Neutrophil (primary cell): Measurements from ENCODE around the gene SKOR1.
A peak's percentile ranks its signal among the peaks of the same experiment; 100 is the strongest.

ENCODE experiments used
- H3K27ac ChIP-seq: fragments of 200-600 bp; sonication (generic); 2 replicates; pipeline ENCODE4 v1.5.1; 2016; ENCODE audit warnings: mild to moderate bottlenecking, moderate library complexity
- H3K27me3 ChIP-seq: fragments of 200-600 bp; sonication (generic); 2 replicates; pipeline ENCODE4 v1.6.0; 2016; ENCODE audit warnings: mild to moderate bottlenecking
- H3K36me3 ChIP-seq: fragments of 200-600 bp; sonication (generic); 2 replicates; pipeline ENCODE4 v1.5.1; 2017
- H3K4me1 ChIP-seq, 2 experiments: fragments of 200-600 bp in 1 of 2; sonication (generic) in 1 of 2; 1 replicate in 1 of 2; 2 replicates in 1 of 2; pipeline versions ENCODE4 v1.5.1 to v1.6.1; 2013 to 2016; ENCODE audit warnings: low read depth in 1 of 2, low read length in 1 of 2, mild to moderate bottlenecking in 1 of 2, moderate library complexity in 1 of 2; ENCODE audit not compliant: control insufficient read depth in 1 of 2, insufficient read depth in 1 of 2
- H3K4me3 ChIP-seq, 2 experiments: fragments of 200-600 bp in 1 of 2; sonication (generic) in 1 of 2; 1 replicate in 1 of 2; 2 replicates in 1 of 2; pipeline ENCODE4 v1.5.1; 2013 to 2016; ENCODE audit warnings: low read depth in 1 of 2, low read length in 1 of 2, mild to moderate bottlenecking in 1 of 2, moderate library complexity in 1 of 2
- H3K9me3 ChIP-seq: fragments of 200-600 bp; sonication (generic); 2 replicates; pipeline ENCODE4 v1.5.1; 2016
- CTCF ChIP-seq: fragments of 200-600 bp; sonication (generic); IDR thresholded peaks from 2 replicates; pipeline ENCODE4 v1.5.1; 2016; ENCODE audit warnings: antibody characterized with exemption

Gene SKOR1

DNA sequence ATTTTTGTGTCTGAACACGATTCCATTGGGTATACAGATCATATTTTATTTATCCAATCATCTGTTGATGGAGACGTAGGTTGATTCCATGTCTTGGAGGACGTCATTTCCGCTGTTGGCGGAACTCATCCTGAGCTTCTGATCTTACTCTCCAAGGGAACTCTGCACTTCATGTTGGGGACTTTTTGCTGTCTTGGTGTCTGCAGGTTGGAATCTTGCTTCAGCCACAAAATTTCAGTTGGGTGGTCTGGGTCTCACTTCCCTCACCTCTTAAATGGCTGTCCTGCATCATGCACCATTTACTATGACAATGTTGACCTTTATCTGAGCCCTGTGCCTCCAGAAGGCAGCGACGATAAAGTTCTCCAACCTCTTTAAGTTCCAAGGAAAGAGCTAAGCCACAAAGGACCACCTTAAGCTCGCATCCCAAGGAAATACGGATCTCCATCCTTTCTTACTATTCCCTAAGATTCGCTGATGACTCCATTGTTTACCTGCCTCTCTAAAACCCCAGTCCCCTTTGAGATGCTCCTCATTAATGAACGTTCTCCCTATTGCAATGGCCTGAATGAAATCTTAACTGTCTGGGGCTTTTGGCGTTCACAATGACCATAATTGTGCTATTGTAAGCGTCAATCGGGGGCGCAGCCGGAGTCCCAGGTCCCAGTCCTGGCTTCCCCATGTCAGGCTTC lies 37.6 kb downstream of the SKOR1 start:
- no peaks in the 10 kb centered on the region for H3K27me3 ChIP-seq
- peaks cover 9 to 10% of the 10 kb centered on the region in 2 experiments for H3K4me1 ChIP-seq
- no peak overlapping the region for H3K27ac ChIP-seq
- TF ChIP-seq CTCF: no peak
- no peaks in the 10 kb centered on the region for H3K36me3 ChIP-seq
- H3K9me3 ChIP-seq: no peaks in the 10 kb centered on the region
- H3K4me3 ChIP-seq: peak overlapping the region in 1 of 2 experiments; percentile 56

GRCh38 chr15:67863442-67863987 lies 38.2 kb downstream of the SKOR1 start:
- no peaks in the 10 kb centered on the region for H3K27me3 ChIP-seq
- no peaks in the 10 kb centered on the region for H3K9me3 ChIP-seq
- TF ChIP-seq CTCF: peak; percentile 91
- no peak overlapping the region for H3K27ac ChIP-seq
- H3K4me3 ChIP-seq: peak overlapping the region; percentile 13 to 56
- H3K4me1 ChIP-seq: peaks cover 9 to 10% of the 10 kb centered on the region in 2 experiments
- H3K36me3 ChIP-seq: no peaks in the 10 kb centered on the region

DNA sequence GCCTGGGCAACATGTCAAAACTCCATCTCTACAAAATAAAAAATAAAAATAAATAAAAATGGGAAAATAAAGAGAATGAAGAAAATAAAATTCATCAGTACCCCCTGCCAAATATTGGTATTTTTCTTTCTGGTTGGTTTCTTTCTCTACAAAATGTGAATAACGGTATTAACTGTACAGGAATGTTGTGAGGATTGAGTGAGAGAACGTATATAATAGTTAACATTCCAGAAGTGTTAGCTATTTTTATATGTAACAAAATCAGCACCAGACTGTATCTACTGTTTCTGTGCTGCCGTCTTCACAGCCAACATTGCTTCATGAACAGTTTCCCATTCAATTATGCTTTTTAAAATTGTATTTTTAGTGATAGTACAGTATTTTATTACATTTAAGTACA lies 40.0 kb downstream of the SKOR1 start:
- TF ChIP-seq CTCF: no peak
- Histone ChIP-seq H3K27me3 (no peaks in the 10 kb centered on the region), H3K9me3 (no peaks in the 10 kb centered on the region), H3K36me3 (no peaks in the 10 kb centered on the region), H3K4me1 (peaks cover 9 to 10% of the 10 kb centered on the region in 2 experiments), H3K27ac (no peak overlapping the region), H3K4me3 (no peak overlapping the region)

- peaks cover 9 to 10% of the 10 kb centered on the region in 2 experiments for H3K4me1 ChIP-seq
- no peaks in the 10 kb centered on the region for H3K36me3 ChIP-seq
- no peaks in the 10 kb centered on the region for H3K27me3 ChIP-seq
- H3K4me3 ChIP-seq: no peak overlapping the region
- no peak overlapping the region for H3K27ac ChIP-seq
- no peaks in the 10 kb centered on the region for H3K9me3 ChIP-seq
- TF ChIP-seq CTCF: no peak
Observed at GRCh38 chr15:67865766-67866165, 40.5 kb downstream of the SKOR1 start.

DNA sequence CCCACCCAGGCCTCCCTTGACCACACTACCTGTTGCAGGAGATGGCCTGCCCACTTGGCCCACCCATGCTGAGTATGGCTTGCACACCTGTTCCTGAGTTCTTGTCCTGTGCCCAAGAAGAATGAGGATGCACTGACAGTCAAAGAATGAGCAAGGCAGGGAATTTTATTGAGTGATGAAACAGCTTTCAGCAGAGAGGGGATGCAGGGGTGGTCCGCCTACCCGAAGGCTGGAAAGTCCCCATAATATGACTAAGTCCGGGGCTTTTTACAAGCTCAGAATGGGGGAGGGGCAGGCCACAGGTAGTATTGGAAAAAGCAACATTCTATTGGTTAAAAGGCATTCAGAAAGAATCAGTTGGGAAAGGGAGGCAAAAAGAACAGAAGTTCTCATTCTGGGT lies 44.4 kb downstream of the SKOR1 start:
- H3K4me3 ChIP-seq: no peak overlapping the region
- TF ChIP-seq CTCF: no peak
- no peaks in the 10 kb centered on the region for H3K4me1 ChIP-seq
- H3K27me3 ChIP-seq: no peaks in the 10 kb centered on the region
- no peaks in the 10 kb centered on the region for H3K9me3 ChIP-seq
- no peaks in the 10 kb centered on the region for H3K36me3 ChIP-seq
- H3K27ac ChIP-seq: no peak overlapping the region
